Osteocyte (in vitro differentiated cells): ENCODE data around the gene ATE1. TPM values are rescaled to one million over a fixed set of nuclear protein-coding genes. Genes with fewer than 3 reads are reported as not detected.

ENCODE experiments used
- DNase-seq: peaks from one replicate; pipeline ENCODE4 v3.0.0; 2021; ENCODE audit warnings: mixed read lengths; ENCODE audit not compliant: unreplicated experiment; ENCODE audit errors: extremely low spot score
- H3K27ac Mint-ChIP-seq: one replicate; pipeline ENCODE4 v1.8.0; 2021; ENCODE audit warnings: mild to moderate bottlenecking, mixed read lengths; ENCODE audit not compliant: unreplicated experiment
- H3K27me3 Mint-ChIP-seq: one replicate; pipeline ENCODE4 v1.8.0; 2021; ENCODE audit warnings: mixed read lengths; ENCODE audit not compliant: unreplicated experiment
- H3K36me3 Mint-ChIP-seq: one replicate; pipeline ENCODE4 v1.8.0; 2021; ENCODE audit warnings: mixed read lengths; ENCODE audit not compliant: unreplicated experiment
- H3K4me1 Mint-ChIP-seq: one replicate; pipeline ENCODE4 v1.8.0; 2021; ENCODE audit warnings: mixed read lengths; ENCODE audit not compliant: unreplicated experiment
- H3K4me3 Mint-ChIP-seq: one replicate; pipeline ENCODE4 v1.8.0; 2021; ENCODE audit warnings: mild to moderate bottlenecking, moderate library complexity, mixed read lengths; ENCODE audit not compliant: unreplicated experiment
- H3K9me3 Mint-ChIP-seq: one replicate; pipeline ENCODE4 v1.8.0; 2021; ENCODE audit warnings: mixed read lengths; ENCODE audit not compliant: unreplicated experiment
- CTCF ChIP-seq: fragments of 200-600 bp; sonication (generic); IDR thresholded peaks from 2 replicates; pipeline ENCODE4 v1.5.0; 2021; ENCODE audit warnings: antibody characterized with exemption, mild to moderate bottlenecking, moderate library complexity
- total RNA-seq: library from RNA; stranded (reverse); gene quantifications from 2 replicates; pipeline ENCODE4 v1.2.1, GENCODE V29; 2021

ATE1 gene
- total RNA-seq, 1 donor from 2014 or later, result 29.0 TPM

GRCh38 chr10:121692626-121693025, 235.2 kb downstream of the ATE1 start:
- TF ChIP-seq CTCF, result no peak
- DNase-seq, result no peak
- Mint-ChIP-seq H3K4me1 (no peaks in the 10 kb centered on the region), H3K27ac (no peak overlapping the region), H3K27me3 (peaks cover 37% of the 10 kb centered on the region), H3K36me3 (no peaks in the 10 kb centered on the region), H3K4me3 (no peak overlapping the region), H3K9me3 (no peaks in the 10 kb centered on the region)

GRCh38 chr10:121690970-121691369, 236.9 kb downstream of the ATE1 start:
- Mint-ChIP-seq H3K9me3 (no peaks in the 10 kb centered on the region), H3K36me3 (no peaks in the 10 kb centered on the region), H3K27ac (no peak overlapping the region), H3K4me1 (no peaks in the 10 kb centered on the region), H3K27me3 (peaks cover 38% of the 10 kb centered on the region), H3K4me3 (no peak overlapping the region)
- TF ChIP-seq CTCF, result no peak
- DNase-seq, result no peak

Other genes with a start within 250 kb of the ATE1 start
- gene NSMCE4A, start 47.2 kb upstream of the ATE1 start, total RNA-seq, result 31.0 and 34.3 TPM in 2 replicates
- gene TACC2, start 61.1 kb upstream of the ATE1 start, total RNA-seq, result 64.2 and 65.5 TPM in 2 replicates